SK-N-SH (cell line): ENCODE data around the gene RNF214.

ENCODE experiments used
- CTCF ChIP-seq: fragments of 200-600 bp; sonication (generic); IDR thresholded peaks from 2 replicates; pipeline ENCODE4 v1.6.1; 2017; ENCODE audit warnings: antibody characterized with exemption, mild to moderate bottlenecking, moderate library complexity
- EP300 ChIP-seq, 2 experiments: IDR thresholded peaks; 2 replicates each; pipeline versions ENCODE4 v1.4.0 to v1.6.1; 2012; ENCODE audit warnings: borderline replicate concordance in 1 of 2, low read depth in 1 of 2, low read length in 1 of 2
- EZH2phosphoT487 ChIP-seq: fragments of 200-600 bp; sonication (generic); IDR thresholded peaks from 2 replicates; pipeline ENCODE4 v1.6.1; 2017; ENCODE audit warnings: low read depth, mixed run types, mild to moderate bottlenecking, antibody characterized with exemption, moderate library complexity, borderline replicate concordance
- FOXJ3 ChIP-seq: sonication (generic); formaldehyde crosslinking; IDR thresholded peaks from 2 replicates; pipeline ENCODE4 v1.5.1; 2020; ENCODE audit warnings: mild to moderate bottlenecking, missing genetic modification reagents
- FOXM1 ChIP-seq: IDR thresholded peaks from 2 replicates; pipeline ENCODE4 v1.4.0; 2012; ENCODE audit warnings: low read depth, mild to moderate bottlenecking
- GABPA ChIP-seq: IDR thresholded peaks from 2 replicates; pipeline ENCODE4 v1.4.0; 2012; ENCODE audit warnings: low read depth, mild to moderate bottlenecking
- JUND ChIP-seq: IDR thresholded peaks from 2 replicates; pipeline ENCODE4 v1.4.0; 2012
- MXI1 ChIP-seq: IDR thresholded peaks from 2 replicates; pipeline ENCODE4 v1.6.1; 2012; ENCODE audit warnings: mild to moderate bottlenecking, low read depth, low read length, improper control_type of control experiment
- NFIC ChIP-seq: IDR thresholded peaks from 2 replicates; pipeline ENCODE4 v1.4.0; 2012; ENCODE audit warnings: borderline replicate concordance
- POLR2AphosphoS5 ChIP-seq: IDR thresholded peaks from 2 replicates; pipeline ENCODE4 v1.6.1; 2012; ENCODE audit warnings: low read depth, low read length
- RAD21 ChIP-seq: IDR thresholded peaks from 2 replicates; pipeline ENCODE4 v1.6.1; 2012; ENCODE audit warnings: mild to moderate bottlenecking, low read length
- REST ChIP-seq: IDR thresholded peaks from 2 replicates; pipeline ENCODE4 v1.6.1; 2012; ENCODE audit warnings: mild to moderate bottlenecking, low read depth, low read length, moderate library complexity
- SMC3 ChIP-seq: IDR thresholded peaks from 2 replicates; pipeline ENCODE4 v1.6.1; 2012; ENCODE audit warnings: low read depth, low read length, improper control_type of control experiment
- YY1 ChIP-seq: IDR thresholded peaks from 2 replicates; pipeline ENCODE4 v1.4.0; 2012; ENCODE audit warnings: low read depth, mild to moderate bottlenecking

- TF ChIP-seq SMC3: no peak
- no peak for TF ChIP-seq CTCF
- TF ChIP-seq EP300 (IDR thresholded peaks at IDR 0.05; ENCODE audit: borderline replicate concordance in 1 of 2, low read depth in 1 of 2, low read length in 1 of 2): no peak
- no peak for TF ChIP-seq FOXM1
- TF ChIP-seq RAD21: no peak
- TF ChIP-seq REST: no peak
- no peak for TF ChIP-seq JUND
- TF ChIP-seq EZH2phosphoT487: no peak
- TF ChIP-seq YY1: no peak
- TF ChIP-seq POLR2AphosphoS5: no peak
- no peak for TF ChIP-seq NFIC
- TF ChIP-seq MXI1: no peak
- TF ChIP-seq GABPA: no peak
- no peak for TF ChIP-seq FOXJ3 (CRISPR knock-in tag)
Observed at GRCh38 chr11:117300283-117300663, 67.8 kb downstream of the RNF214 start.
